Activated CD8-positive, alpha-beta memory T cell treated with anti-CD3 and anti-CD28 coated beads, Interleukin-2, amount 10 ng/mL, durations not matched to agents 7 days and 5 days (primary cell): ENCODE measurements around the gene PPEF2. TPM values are rescaled to one million over a fixed set of nuclear protein-coding genes. Genes with fewer than 3 reads are reported as not detected.
"Not testable (repeated sequence)": the region's sequence is repeated elsewhere in the genome, so short reads cannot be mapped to it uniquely, and the experiment has no call there.

Experiments
- ATAC-seq: fragments of 150-1000 bp; cut with Tn5 transposase; one replicate; pipeline ENCODE4 v1.10.0; 2021; ENCODE audit warnings: moderate library complexity
- CTCF ChIA-PET: fragments of 350-600 bp; sonication (Branson Sonifier 250); formaldehyde crosslinking; loops from one replicate; lab custom pipeline; 2021; ENCODE audit warnings: antibody characterized with exemption; lab: Charles Lee
- DNase-seq: peaks from one replicate; pipeline ENCODE4 v3.0.0-alpha.2; 2020
- H3K27ac Mint-ChIP-seq: one replicate; pipeline ENCODE4 v1.8.0; 2021; ENCODE audit warnings: mild to moderate bottlenecking, mixed read lengths
- H3K27me3 Mint-ChIP-seq: one replicate; pipeline ENCODE4 v1.8.0; 2021; ENCODE audit warnings: mixed read lengths
- H3K36me3 Mint-ChIP-seq: one replicate; pipeline ENCODE4 v1.8.0; 2021; ENCODE audit warnings: mild to moderate bottlenecking, mixed read lengths
- H3K4me1 Mint-ChIP-seq: one replicate; pipeline ENCODE4 v1.8.0; 2021; ENCODE audit warnings: mixed read lengths
- H3K4me3 Mint-ChIP-seq: one replicate; pipeline ENCODE4 v1.8.0; 2021; ENCODE audit warnings: mild to moderate bottlenecking, moderate library complexity, mixed read lengths
- H3K9me3 Mint-ChIP-seq: one replicate; pipeline ENCODE4 v1.8.0; 2022; ENCODE audit warnings: low read depth, mixed read lengths
- total RNA-seq, 2 experiments: library from RNA; stranded (reverse); gene quantifications; one replicate each; pipeline ENCODE4 v1.2.3, GENCODE V29; 2021

The PPEF2 gene
- total RNA-seq = under 1 TPM in 1 of 2 experiments, not detected in 1; 0.29 TPM

DNA sequence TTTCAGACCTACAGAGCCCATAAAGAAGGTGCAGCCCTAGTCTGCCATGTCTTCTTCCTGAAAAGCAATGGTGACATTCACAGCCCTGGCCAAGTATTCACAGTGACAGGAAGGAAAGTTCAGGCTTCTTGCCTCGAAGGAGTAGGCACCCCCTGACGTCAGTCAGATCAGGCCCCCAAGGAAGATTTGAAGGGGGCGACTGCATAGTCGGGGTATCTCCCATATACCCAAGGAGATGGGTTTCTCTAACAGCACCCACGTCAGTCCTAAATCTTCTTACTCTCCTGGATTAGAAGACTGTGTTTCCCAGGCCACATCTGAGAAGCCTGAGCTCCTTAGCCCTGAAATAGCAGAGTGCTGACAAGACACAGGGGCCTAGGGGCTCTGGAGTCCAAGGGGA lies at the start of gene PPEF2:
PPEF2 (minus strand) TSS at position 101 of the 400 bp plus-strand sequence. CDS start 6,127 bp downstream, outside the sequence.
- H3K4me1 Mint-ChIP-seq = no peaks in the 10 kb centered on the region

DNA sequence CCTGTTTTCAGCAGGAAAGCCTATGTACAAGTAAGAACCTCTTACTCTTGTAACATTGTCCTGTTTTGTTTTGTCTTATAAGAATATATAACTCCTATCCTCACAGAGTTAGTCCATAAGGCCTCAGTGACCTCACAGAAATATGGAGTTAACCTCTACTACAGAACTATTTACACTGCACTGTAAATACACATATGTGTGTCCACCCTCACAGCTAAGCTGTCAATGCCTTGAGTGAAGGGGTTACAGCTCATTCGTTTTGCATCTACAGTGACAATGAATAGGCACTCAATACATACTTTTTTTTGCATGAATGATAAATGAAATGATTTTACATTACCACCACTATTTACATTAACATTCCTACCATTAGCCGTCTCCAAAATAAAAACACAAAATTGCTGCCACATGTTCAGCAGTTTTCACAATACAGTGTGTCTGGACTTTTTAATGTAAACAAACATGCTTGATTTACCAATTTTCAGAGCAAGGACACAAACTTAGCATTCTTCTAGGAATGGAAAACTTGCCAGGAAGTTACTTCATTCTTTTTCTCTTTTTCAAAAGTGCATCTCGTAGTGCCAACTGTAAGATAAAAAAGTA lies 48.1 kb upstream of the PPEF2 start:
- CTCF ChIA-PET = interaction anchor here (0.6 to 1.8 kb wide), 3 partner anchors 9 to 128 kb away, joined by 4 to 6 read pairs (median 4); partner anchors contain the start of gene NAAA
- H3K4me3 Mint-ChIP-seq = no peak overlapping the region
- H3K36me3 Mint-ChIP-seq = peaks cover 45% of the 10 kb centered on the region

More for the DNA sequence above, at the start of gene PPEF2:
- Mint-ChIP-seq H3K36me3 (no peaks in the 10 kb centered on the region), H3K9me3 (no peaks in the 10 kb centered on the region), H3K27ac (no peak within 1 kb of the TSS), H3K27me3 (peaks cover 13% of the 10 kb centered on the region), H3K4me3 (no peak within 1 kb of the TSS)
- DNase-seq (no peak), ATAC-seq (no peak)
- CTCF ChIA-PET = no interaction called here

DNA sequence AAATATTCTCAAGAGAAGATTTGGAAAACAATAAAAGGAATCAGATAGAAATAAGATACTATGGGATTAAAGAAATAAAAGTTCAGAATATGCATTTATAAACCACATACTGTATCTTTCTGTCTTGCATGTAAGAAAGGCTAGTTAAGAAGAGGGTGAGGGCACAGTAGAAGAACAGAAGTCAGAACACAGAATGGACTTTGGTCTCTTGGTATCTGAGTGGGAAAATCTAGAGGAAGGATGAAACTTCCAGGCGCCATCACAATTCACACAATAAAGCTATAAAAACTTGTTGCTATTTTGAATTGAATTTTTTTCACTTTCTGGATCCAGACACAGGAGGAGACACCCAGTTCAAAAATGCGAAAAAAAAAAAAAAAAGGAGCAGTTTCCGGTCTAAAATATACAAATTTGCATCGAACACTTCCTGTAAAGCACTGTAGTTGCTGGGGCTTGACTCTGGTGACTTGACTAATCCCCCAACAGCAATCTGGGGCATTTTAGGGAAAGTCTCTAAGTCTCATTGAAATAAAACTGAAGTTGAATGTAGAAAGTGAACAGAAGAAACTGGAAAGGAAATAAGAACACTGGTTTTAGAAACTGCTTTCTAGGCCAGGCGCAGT lies 46.7 kb upstream of the PPEF2 start:
- DNase-seq (no peak), ATAC-seq (no peak)
- CTCF ChIA-PET = interaction anchor here (1.3 kb wide), 1 partner anchor 53 kb away, joined by 4 read pairs; no protein-coding TSS in a partner anchor
- H3K27me3 Mint-ChIP-seq = no peaks in the 10 kb centered on the region
- peaks cover 37% of the 10 kb centered on the region for H3K36me3 Mint-ChIP-seq
- peaks cover 9% of the 10 kb centered on the region for H3K4me1 Mint-ChIP-seq
- no peak overlapping the region for H3K27ac Mint-ChIP-seq
- no peak overlapping the region for H3K4me3 Mint-ChIP-seq
- H3K9me3 Mint-ChIP-seq = no peaks in the 10 kb centered on the region

More for the DNA sequence above, 48.1 kb upstream of the PPEF2 start:
- Mint-ChIP-seq H3K27ac (no peak overlapping the region), H3K4me1 (peaks cover 19% of the 10 kb centered on the region), H3K9me3 (no peaks in the 10 kb centered on the region), H3K27me3 (no peaks in the 10 kb centered on the region)
- ATAC-seq = no peak
- no peak for DNase-seq

DNA sequence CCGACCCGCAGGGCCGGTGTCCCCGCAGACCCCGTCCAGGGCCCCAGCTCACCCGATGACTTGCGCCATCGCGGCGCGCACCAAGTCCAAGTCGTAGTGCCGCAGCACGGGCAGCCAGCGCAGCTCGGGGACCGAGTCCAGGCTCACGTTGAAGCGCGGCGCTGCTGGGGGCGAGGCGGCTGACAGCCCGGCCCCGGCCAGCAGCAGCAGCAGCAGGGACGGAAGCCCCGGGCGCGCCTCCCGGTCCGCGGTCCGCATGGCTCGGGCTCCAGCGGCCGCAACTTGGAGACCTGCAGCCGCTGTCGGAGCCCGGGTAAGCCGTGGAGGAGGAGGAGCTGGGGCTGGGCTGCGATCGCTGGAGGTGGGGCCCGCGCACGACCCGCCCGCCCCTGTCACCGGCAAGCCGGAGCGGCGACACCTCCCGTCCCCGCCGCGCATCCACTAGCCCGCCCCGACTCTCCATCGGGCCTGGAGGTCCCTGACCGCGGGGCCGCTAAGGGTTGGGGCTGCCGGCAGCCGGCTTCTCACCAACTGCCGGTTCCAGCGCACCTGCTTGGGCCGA lies 38.5 kb upstream of the PPEF2 start, which contains the start of gene NAAA:
NAAA (minus strand) TSS at position 322 of the 562 bp plus-strand sequence; CDS start at position 258, 64 bp downstream.
- CTCF ChIA-PET = interaction anchor here (1.1 to 4.3 kb wide), 4 partner anchors 10 to 126 kb away, joined by 4 to 26 read pairs (median 15); no protein-coding TSS in a partner anchor
- Mint-ChIP-seq H3K36me3 (peaks cover 18% of the 10 kb centered on the region), H3K4me3 (peak within 1 kb of the TSS; percentile 94), H3K4me1 (peaks cover 23% of the 10 kb centered on the region), H3K27me3 (no peaks in the 10 kb centered on the region), H3K9me3 (no peaks in the 10 kb centered on the region), H3K27ac (peak within 1 kb of the TSS; percentile 98)
- ATAC-seq (peak; percentile 88), DNase-seq (peak; percentile 91)

GRCh38 chr4:75939890-75940691 lies 37.8 kb upstream of the PPEF2 start:
- H3K36me3 Mint-ChIP-seq = peaks cover 16% of the 10 kb centered on the region
- H3K27me3 Mint-ChIP-seq = no peaks in the 10 kb centered on the region
- peak overlapping the region; percentile 94 for H3K4me3 Mint-ChIP-seq
- peak overlapping the region; percentile 98 for H3K27ac Mint-ChIP-seq
- CTCF ChIA-PET = interaction anchor here (1.1 to 4.3 kb wide), 5 partner anchors 10 to 126 kb away, joined by 3 to 26 read pairs (median 6); no protein-coding TSS in a partner anchor
- peak; percentile 72 for ATAC-seq
- H3K9me3 Mint-ChIP-seq = no peaks in the 10 kb centered on the region
- peaks cover 21% of the 10 kb centered on the region for H3K4me1 Mint-ChIP-seq
- peak; percentile 89 for DNase-seq

- DNase-seq (no peak), ATAC-seq (no peak)
- no peaks in the 10 kb centered on the region for H3K9me3 Mint-ChIP-seq
- no peak overlapping the region for H3K4me3 Mint-ChIP-seq
- H3K36me3 Mint-ChIP-seq = peaks cover 28% of the 10 kb centered on the region
- peaks cover 18% of the 10 kb centered on the region for H3K4me1 Mint-ChIP-seq
- CTCF ChIA-PET = interaction anchor here (0.7 kb wide), 1 partner anchor 40 kb away, joined by 3 read pairs; no protein-coding TSS in a partner anchor
- no peaks in the 10 kb centered on the region for H3K27me3 Mint-ChIP-seq
- H3K27ac Mint-ChIP-seq = no peak overlapping the region
These were observed 33.4 kb upstream of the PPEF2 start for GRCh38 chr4:75935628-75936027.

GRCh38 chr4:75930152-75930551 lies 27.9 kb upstream of the PPEF2 start:
- CTCF ChIA-PET = interaction anchor here (1.0 to 1.9 kb wide), 2 partner anchors 10 to 34 kb away, joined by 3 to 4 read pairs; no protein-coding TSS in a partner anchor
- Mint-ChIP-seq H3K27ac (no peak overlapping the region), H3K27me3 (no peaks in the 10 kb centered on the region), H3K36me3 (peaks cover 27% of the 10 kb centered on the region), H3K4me1 (no peaks in the 10 kb centered on the region), H3K9me3 (no peaks in the 10 kb centered on the region), H3K4me3 (no peak overlapping the region)
- ATAC-seq = no peak
- no peak for DNase-seq

- H3K4me3 Mint-ChIP-seq, H3K27ac Mint-ChIP-seq, H3K9me3 Mint-ChIP-seq, ATAC-seq, H3K4me1 Mint-ChIP-seq, H3K27me3 Mint-ChIP-seq, DNase-seq: not testable (repeated sequence)
- peaks cover 23% of the 10 kb centered on the region for H3K36me3 Mint-ChIP-seq
- CTCF ChIA-PET = interaction anchor here (0.5 kb wide), 1 partner anchor 34 kb away, joined by 4 read pairs; no protein-coding TSS in a partner anchor
These were observed 22.7 kb upstream of the PPEF2 start for GRCh38 chr4:75924916-75925315.

- Mint-ChIP-seq H3K9me3 (no peaks in the 10 kb centered on the region), H3K36me3 (peaks cover 23% of the 10 kb centered on the region), H3K27ac (no peak overlapping the region), H3K4me1 (no peaks in the 10 kb centered on the region), H3K27me3 (no peaks in the 10 kb centered on the region), H3K4me3 (no peak overlapping the region)
- CTCF ChIA-PET = interaction anchor here (0.5 kb wide), 1 partner anchor 34 kb away, joined by 4 read pairs; no protein-coding TSS in a partner anchor
- ATAC-seq = no peak
- DNase-seq = no peak
These were observed 22.1 kb upstream of the PPEF2 start for GRCh38 chr4:75924309-75924827.

GRCh38 chr4:75922588-75922987 lies 20.3 kb upstream of the PPEF2 start:
- Mint-ChIP-seq H3K36me3 (peaks cover 20% of the 10 kb centered on the region), H3K4me3 (no peak overlapping the region), H3K27ac (peak overlapping the region; percentile 16), H3K27me3 (no peaks in the 10 kb centered on the region), H3K4me1 (no peaks in the 10 kb centered on the region), H3K9me3 (no peaks in the 10 kb centered on the region)
- ATAC-seq (no peak), DNase-seq (no peak)
- CTCF ChIA-PET = no interaction called here

DNA sequence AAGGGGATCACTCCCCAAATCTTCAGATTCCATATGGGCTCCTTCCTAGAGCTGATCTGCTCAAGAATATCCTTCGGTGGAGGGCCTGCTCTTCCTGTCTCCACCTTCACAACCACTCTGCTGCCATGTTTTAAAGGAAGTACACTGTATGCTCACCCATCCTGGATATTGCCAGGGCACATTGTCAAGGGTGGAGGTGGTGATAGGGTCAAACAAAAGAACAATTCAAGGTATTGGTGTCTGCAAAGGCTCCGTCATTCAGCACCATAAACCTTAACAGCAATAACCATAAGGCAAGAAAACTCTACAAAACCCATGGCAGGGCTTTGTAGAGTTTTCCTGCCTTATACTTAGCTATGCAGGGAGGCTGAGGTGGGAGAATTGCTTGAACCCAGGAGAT lies 19.7 kb upstream of the PPEF2 start:
- H3K27me3 Mint-ChIP-seq = no peaks in the 10 kb centered on the region
- no peak overlapping the region for H3K27ac Mint-ChIP-seq
- H3K4me1 Mint-ChIP-seq = no peaks in the 10 kb centered on the region
- no peak overlapping the region for H3K4me3 Mint-ChIP-seq
- H3K9me3 Mint-ChIP-seq = no peaks in the 10 kb centered on the region
- ATAC-seq (no peak), DNase-seq (no peak)
- CTCF ChIA-PET = no interaction called here
- peaks cover 20% of the 10 kb centered on the region for H3K36me3 Mint-ChIP-seq

- Mint-ChIP-seq H3K9me3 (no peaks in the 10 kb centered on the region), H3K27ac (no peak overlapping the region), H3K27me3 (no peaks in the 10 kb centered on the region), H3K4me1 (peaks cover 1% of the 10 kb centered on the region), H3K4me3 (no peak overlapping the region), H3K36me3 (peaks cover 17% of the 10 kb centered on the region)
- ATAC-seq (no peak), DNase-seq (no peak)
- CTCF ChIA-PET = interaction anchor here (1.7 kb wide), 1 partner anchor 10 kb away, joined by 4 read pairs; no protein-coding TSS in a partner anchor
These were observed 18.1 kb upstream of the PPEF2 start for GRCh38 chr4:75920327-75920726.
